Measurements from ENCODE around the gene ABHD1. TPM values are rescaled to one million over a fixed set of nuclear protein-coding genes. Genes with fewer than 3 reads are reported as not detected.
A peak's percentile ranks its signal among the peaks of the same experiment; 100 is the strongest.

ABHD1 gene
- total and polyA plus RNA-seq, 8 donors: 0.69 to 1.3 (median 1.0) TPM; not detected in 2

DNA sequence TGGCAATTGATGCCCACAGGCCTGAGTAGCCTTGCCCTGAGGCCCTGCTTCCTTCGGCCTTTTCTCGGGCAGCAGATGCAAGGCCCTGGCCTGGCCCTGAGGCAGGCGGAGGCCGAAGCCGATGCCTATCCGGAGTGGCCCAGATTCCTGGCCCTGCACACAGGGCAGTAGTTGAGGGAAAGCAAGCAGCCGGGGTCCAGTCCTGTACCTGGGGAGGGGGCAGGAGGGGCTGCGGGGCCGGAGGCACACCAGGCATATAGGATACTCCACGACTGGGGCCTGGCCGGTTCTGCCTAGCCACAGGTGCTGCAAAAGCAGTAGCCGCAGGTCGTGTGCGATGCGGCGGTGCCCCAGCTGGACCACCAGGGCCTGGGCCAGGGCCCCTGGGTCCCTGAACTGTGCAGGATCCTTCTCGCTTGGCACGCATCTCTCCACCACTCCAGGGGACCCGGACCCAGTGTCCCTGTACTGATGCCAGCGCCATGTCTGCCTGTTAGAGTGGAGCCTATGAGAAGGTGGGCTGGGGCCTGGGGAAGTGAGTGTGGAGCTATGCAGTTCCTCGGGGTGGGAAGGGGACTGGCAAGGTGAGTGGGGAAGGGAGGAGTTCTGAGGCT, 13.8 kb downstream of the ABHD1 start:
- ATAC-seq (no peak), DNase-seq (peak in 1 of 4 donors; percentile 75)
- peaks cover 9 to 16% of the 10 kb centered on the region in 2 donors for H3K4me1 ChIP-seq
- peaks cover 0 to 3% of the 10 kb centered on the region in 2 donors for H3K36me3 ChIP-seq
- H3K4me3 ChIP-seq: no peak overlapping the region
- H3K27ac ChIP-seq: no peak overlapping the region
- H3K27me3 ChIP-seq: peaks cover 0 to 12% of the 10 kb centered on the region in 2 donors
- no peaks in the 10 kb centered on the region for H3K9me3 ChIP-seq
- intact Hi-C loops (cut with DNase I): no loop called here
- TF ChIP-seq, protein P1, sequence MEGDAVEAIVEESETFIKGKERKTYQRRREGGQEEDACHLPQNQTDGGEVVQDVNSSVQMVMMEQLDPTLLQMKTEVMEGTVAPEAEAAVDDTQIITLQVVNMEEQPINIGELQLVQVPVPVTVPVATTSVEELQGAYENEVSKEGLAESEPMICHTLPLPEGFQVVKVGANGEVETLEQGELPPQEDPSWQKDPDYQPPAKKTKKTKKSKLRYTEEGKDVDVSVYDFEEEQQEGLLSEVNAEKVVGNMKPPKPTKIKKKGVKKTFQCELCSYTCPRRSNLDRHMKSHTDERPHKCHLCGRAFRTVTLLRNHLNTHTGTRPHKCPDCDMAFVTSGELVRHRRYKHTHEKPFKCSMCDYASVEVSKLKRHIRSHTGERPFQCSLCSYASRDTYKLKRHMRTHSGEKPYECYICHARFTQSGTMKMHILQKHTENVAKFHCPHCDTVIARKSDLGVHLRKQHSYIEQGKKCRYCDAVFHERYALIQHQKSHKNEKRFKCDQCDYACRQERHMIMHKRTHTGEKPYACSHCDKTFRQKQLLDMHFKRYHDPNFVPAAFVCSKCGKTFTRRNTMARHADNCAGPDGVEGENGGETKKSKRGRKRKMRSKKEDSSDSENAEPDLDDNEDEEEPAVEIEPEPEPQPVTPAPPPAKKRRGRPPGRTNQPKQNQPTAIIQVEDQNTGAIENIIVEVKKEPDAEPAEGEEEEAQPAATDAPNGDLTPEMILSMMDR (IDR thresholded peaks at IDR 0.05): no peak

DNA sequence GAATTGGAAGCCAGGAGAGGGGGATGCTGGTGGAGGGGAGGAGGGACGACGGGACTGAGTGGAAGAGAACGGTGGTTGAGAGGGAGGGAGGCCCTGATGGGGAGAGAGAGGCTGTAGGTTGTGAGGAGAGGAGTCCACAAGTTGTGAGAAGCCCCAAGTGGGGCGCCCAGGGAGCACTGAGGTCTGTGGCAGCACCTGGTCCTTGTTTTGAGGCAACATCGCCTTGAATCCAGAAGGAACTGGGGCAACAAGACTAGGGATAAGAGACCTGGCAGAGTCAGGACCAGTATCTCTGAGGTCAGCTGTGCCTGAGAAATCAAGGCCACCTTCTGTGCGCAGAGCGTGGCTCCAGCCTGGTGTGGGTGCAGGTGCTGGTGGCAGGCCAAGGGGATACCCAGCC, 14.5 kb downstream of the ABHD1 start:
- H3K9me3 ChIP-seq: no peaks in the 10 kb centered on the region
- intact Hi-C loops (cut with DNase I): no loop called here
- DNase-seq (no peak), ATAC-seq (no peak)
- no peak overlapping the region for H3K4me3 ChIP-seq
- TF ChIP-seq, protein P1 (IDR thresholded peaks at IDR 0.05): no peak
- no peaks in the 10 kb centered on the region for H3K36me3 ChIP-seq
- H3K4me1 ChIP-seq: peaks cover 6 to 10% of the 10 kb centered on the region in 2 donors
- H3K27ac ChIP-seq: no peak overlapping the region
- H3K27me3 ChIP-seq: peaks cover 0 to 14% of the 10 kb centered on the region in 2 donors

DNA sequence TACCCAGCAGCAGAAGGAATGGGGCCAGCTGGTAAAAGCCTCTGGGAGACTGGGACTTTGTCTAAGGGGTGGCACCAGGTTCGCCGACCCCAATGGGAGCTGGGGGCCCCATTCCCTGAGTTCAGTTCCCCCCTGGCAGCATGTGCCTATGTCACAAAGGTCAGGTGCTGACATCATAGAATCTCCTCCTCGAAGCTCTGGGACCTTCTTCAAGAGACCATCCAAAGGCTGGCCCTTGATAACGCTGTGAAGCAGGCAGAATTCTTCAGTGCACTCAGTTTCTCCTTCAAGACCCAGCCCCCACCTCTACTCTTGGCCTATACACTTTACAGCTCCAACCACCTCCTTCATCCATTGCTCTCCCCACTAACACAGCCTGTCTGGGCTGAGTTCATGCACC, 15.7 kb downstream of the ABHD1 start, which contains the start of gene PRR30:
Gene PRR30 (minus strand): TSS at position 101 of the 400 bp plus-strand sequence. CDS start 1,081 bp downstream, outside the sequence.
- Histone ChIP-seq H3K4me1 (no peaks in the 10 kb centered on the region), H3K27ac (no peak within 1 kb of the TSS), H3K36me3 (no peaks in the 10 kb centered on the region), H3K27me3 (peaks cover 0 to 14% of the 10 kb centered on the region in 2 donors), H3K9me3 (no peaks in the 10 kb centered on the region), H3K4me3 (no peak within 1 kb of the TSS)
- ATAC-seq (no peak), DNase-seq (no peak)
- TF ChIP-seq, protein P1 (IDR thresholded peaks at IDR 0.05): no peak
- intact Hi-C loops (cut with DNase I): no loop called here

DNA sequence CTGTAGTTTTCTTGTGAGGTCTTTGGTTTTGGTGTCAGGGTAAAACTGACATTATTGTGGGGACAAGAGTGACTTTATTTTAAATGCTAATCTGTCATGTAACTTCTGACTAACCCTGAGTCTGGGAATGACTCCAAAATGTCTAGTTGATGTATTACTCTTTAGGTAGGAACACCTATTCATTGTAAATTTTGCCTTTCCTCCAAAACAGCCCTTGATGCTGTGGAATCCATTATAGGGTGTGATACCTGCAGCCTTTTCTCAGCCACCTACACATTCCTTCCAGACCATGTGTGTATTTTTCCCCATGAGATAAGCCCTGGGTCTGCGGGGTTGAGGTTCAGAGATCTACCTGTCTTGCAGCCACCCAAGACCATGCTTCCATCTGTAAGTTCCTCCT, 19.7 kb downstream of the ABHD1 start:
- Histone ChIP-seq H3K4me1 (no peaks in the 10 kb centered on the region), H3K36me3 (no peaks in the 10 kb centered on the region), H3K27ac (no peak overlapping the region), H3K27me3 (peaks cover 0 to 14% of the 10 kb centered on the region in 2 donors), H3K9me3 (no peaks in the 10 kb centered on the region), H3K4me3 (no peak overlapping the region)
- intact Hi-C loops (cut with DNase I): no loop called here
- no peak for DNase-seq
- TF ChIP-seq, protein P1 (IDR thresholded peaks at IDR 0.05): no peak
- ATAC-seq: no peak

DNA sequence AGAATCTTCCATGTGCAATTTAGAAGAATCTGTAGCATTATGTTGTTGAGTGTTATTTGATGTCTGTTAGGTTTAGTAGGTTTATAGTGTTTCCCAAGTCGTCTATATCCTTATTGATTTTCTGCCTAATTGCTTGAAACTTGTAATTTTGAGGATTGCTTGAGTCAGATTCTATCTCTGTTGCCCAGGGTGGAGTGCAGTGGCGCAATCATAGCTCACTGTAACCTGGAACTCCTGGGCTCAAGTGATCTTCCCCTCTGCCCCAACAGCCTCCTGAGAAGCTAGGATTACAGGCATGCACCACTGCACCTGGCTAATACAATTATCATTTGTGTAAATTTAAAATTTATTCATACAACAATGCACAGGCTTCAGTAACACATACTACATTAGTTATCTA, 22.1 kb downstream of the ABHD1 start:
- Histone ChIP-seq H3K27ac (no peak overlapping the region), H3K36me3 (no peaks in the 10 kb centered on the region), H3K9me3 (no peaks in the 10 kb centered on the region), H3K4me3 (no peak overlapping the region), H3K4me1 (no peaks in the 10 kb centered on the region), H3K27me3 (peaks cover 0 to 14% of the 10 kb centered on the region in 2 donors)
- no peak for DNase-seq
- TF ChIP-seq, protein P1 (IDR thresholded peaks at IDR 0.05): no peak
- intact Hi-C loops (cut with DNase I): no loop called here
- no peak for ATAC-seq
